ENCODE data around the gene RAPGEF5. TPM values are rescaled to one million over a fixed set of nuclear protein-coding genes. Genes with fewer than 3 reads are reported as not detected.
A peak's percentile ranks its signal among the peaks of the same experiment; 100 is the strongest.

RAPGEF5 gene
- total RNA-seq, 1 donor, result 1.5 TPM

DNA sequence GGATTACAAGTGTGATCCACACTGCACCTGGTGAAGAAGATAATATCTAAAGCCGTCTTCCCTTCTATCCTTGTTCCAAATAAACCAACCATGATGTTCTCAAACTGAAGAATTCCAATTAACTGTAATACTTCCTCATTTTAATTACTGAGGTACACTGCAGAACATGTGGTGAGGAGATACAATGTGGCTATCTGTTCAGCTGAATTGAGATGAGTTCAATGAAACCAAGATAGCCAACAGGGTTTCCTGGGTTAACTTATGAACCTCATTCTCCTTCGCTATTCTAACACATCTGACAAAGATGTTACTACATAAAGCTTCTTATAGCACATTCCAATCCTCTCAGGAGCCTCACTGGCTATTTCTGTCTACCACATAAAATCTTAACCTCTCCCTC lies 75.5 kb downstream of the RAPGEF5 start:
- no peak for DNase-seq (ENCODE audit: low read depth)
- TF ChIP-seq, protein P1, sequence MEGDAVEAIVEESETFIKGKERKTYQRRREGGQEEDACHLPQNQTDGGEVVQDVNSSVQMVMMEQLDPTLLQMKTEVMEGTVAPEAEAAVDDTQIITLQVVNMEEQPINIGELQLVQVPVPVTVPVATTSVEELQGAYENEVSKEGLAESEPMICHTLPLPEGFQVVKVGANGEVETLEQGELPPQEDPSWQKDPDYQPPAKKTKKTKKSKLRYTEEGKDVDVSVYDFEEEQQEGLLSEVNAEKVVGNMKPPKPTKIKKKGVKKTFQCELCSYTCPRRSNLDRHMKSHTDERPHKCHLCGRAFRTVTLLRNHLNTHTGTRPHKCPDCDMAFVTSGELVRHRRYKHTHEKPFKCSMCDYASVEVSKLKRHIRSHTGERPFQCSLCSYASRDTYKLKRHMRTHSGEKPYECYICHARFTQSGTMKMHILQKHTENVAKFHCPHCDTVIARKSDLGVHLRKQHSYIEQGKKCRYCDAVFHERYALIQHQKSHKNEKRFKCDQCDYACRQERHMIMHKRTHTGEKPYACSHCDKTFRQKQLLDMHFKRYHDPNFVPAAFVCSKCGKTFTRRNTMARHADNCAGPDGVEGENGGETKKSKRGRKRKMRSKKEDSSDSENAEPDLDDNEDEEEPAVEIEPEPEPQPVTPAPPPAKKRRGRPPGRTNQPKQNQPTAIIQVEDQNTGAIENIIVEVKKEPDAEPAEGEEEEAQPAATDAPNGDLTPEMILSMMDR (IDR thresholded peaks at IDR 0.05; ENCODE audit: insufficient read depth, low read length), result no peak
- no peak overlapping the region for H3K4me3 ChIP-seq (ENCODE audit: low read depth, low read length)

DNA sequence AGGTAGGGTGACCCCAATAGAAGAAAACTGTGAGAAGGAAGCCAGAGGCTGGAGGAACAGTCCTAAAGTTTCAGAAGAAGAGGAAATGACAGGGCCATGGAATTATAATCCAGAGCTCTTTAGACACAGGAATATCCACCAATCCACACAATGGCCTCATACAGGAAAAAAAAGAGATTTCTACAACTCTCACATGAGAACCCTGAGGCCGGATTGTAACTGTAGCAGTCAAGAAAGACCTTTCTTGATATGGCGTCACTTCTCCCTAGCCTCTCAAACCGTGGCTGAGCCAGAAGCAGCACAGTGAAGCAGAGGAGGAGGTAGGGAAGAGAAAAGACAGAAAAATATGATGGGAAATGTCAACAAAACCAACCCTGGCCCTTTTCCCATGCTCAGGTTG lies 76.9 kb downstream of the RAPGEF5 start:
- DNase-seq (ENCODE audit: low read depth), result no peak
- TF ChIP-seq, protein P1 (IDR thresholded peaks at IDR 0.05; ENCODE audit: insufficient read depth, low read length), result no peak
- no peak overlapping the region for H3K4me3 ChIP-seq (ENCODE audit: low read depth, low read length)

GRCh38 chr7:22278660-22279059 lies 78.3 kb downstream of the RAPGEF5 start:
- DNase-seq (ENCODE audit: low read depth), result no peak
- TF ChIP-seq, protein P1 (IDR thresholded peaks at IDR 0.05; ENCODE audit: insufficient read depth, low read length), result no peak
- no peak overlapping the region for H3K4me3 ChIP-seq (ENCODE audit: low read depth, low read length)

GRCh38 chr7:22277375-22277774 lies 79.6 kb downstream of the RAPGEF5 start:
- H3K4me3 ChIP-seq (ENCODE audit: low read depth, low read length), result no peak overlapping the region
- no peak for DNase-seq (ENCODE audit: low read depth)
- TF ChIP-seq, protein P1 (IDR thresholded peaks at IDR 0.05; ENCODE audit: insufficient read depth, low read length), result no peak

GRCh38 chr7:22275661-22276060 lies 81.3 kb downstream of the RAPGEF5 start:
- DNase-seq (ENCODE audit: low read depth), result no peak
- TF ChIP-seq, protein P1 (IDR thresholded peaks at IDR 0.05; ENCODE audit: insufficient read depth, low read length), result no peak
- no peak overlapping the region for H3K4me3 ChIP-seq (ENCODE audit: low read depth, low read length)

DNA sequence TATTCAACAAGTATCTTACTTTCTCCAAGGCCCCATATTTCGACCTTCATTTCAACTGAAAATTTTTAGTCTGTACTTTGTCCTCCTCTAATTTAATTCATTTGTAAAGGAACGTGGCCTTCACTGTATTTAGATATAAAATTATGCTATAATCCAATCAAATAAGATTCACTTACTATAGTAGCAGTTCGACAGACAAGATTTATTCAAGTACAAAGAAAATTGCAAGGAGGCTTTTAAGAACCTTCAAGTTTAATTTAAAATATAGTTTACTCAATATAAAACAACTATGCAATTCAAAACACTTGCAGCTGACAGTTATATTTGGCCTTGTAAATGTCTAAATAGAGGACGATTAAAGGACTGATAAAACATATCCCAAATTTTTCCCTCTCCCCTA lies 85.6 kb downstream of the RAPGEF5 start:
- no peak for DNase-seq (ENCODE audit: low read depth)
- no peak overlapping the region for H3K4me3 ChIP-seq (ENCODE audit: low read depth, low read length)
- TF ChIP-seq, protein P1 (IDR thresholded peaks at IDR 0.05; ENCODE audit: insufficient read depth, low read length), result no peak

DNA sequence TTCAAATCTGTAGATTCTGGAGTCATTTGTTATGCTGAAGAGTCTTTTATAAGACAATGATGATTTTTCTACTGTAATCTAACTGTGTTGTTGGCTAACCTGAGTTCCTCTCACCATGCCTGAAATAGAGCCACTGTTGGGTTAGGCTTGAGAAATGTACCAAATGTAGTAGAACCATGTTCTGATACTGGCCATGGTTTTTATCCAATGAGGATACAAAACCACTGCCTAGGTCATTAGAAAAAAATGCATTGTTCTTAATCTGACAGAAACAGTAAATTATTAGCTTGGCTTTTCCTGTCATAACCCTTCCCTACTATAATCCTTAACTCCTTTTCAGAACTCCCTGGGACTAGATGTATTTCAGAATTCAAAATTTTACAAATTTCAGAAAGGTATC lies 86.6 kb downstream of the RAPGEF5 start:
- H3K4me3 ChIP-seq (ENCODE audit: low read depth, low read length), result no peak overlapping the region
- TF ChIP-seq, protein P1 (IDR thresholded peaks at IDR 0.05; ENCODE audit: insufficient read depth, low read length), result no peak
- peak; percentile 55 for DNase-seq (ENCODE audit: low read depth)
